Activated naive CD4-positive, alpha-beta T cell treated with anti-CD3 and anti-CD28 coated beads for 36 hours (primary cell): ENCODE measurements around the gene CLMN. TPM values are rescaled to one million over a fixed set of nuclear protein-coding genes. Genes with fewer than 3 reads are reported as not detected.
"Not testable (repeated sequence)": the region's sequence is repeated elsewhere in the genome, so short reads cannot be mapped to it uniquely, and the experiment has no call there.

Experiments
- CTCF ChIA-PET: fragments of 350-600 bp; sonication (Branson Sonifier 250); formaldehyde crosslinking; loops from one replicate; lab custom pipeline; 2021; ENCODE audit warnings: antibody characterized with exemption; lab: Charles Lee
- DNase-seq: peaks from one replicate; pipeline ENCODE4 v3.0.0-alpha.2; 2020
- H3K27ac Mint-ChIP-seq: one replicate; pipeline ENCODE4 v1.8.0; 2021; ENCODE audit warnings: mild to moderate bottlenecking, mixed read lengths
- H3K27me3 Mint-ChIP-seq: one replicate; pipeline ENCODE4 v1.8.0; 2021; ENCODE audit warnings: low read depth, mixed read lengths
- H3K36me3 Mint-ChIP-seq: one replicate; pipeline ENCODE4 v1.8.0; 2021; ENCODE audit warnings: low read depth, mixed read lengths
- H3K4me1 Mint-ChIP-seq: one replicate; pipeline ENCODE4 v1.8.0; 2021; ENCODE audit warnings: low read depth, mixed read lengths
- H3K4me3 Mint-ChIP-seq: one replicate; pipeline ENCODE4 v1.8.0; 2021; ENCODE audit warnings: mild to moderate bottlenecking, moderate library complexity, mixed read lengths
- H3K9me3 Mint-ChIP-seq: one replicate; pipeline ENCODE4 v1.8.0; 2021; ENCODE audit warnings: mixed read lengths
- intact Hi-C: fragments of 100-400 bp; cut with micrococcal nuclease; formaldehyde crosslinking; loops from one replicate; pipeline ENCODE4 v1.15.1; 2023
- total RNA-seq, 2 experiments: library from RNA; stranded (reverse); gene quantifications; one replicate each; pipeline ENCODE4 v1.2.3, GENCODE V29; 2021

Gene CLMN
- total RNA-seq, 2 experiments from 2014 or later: 1.9 to 2.6 TPM

- intact Hi-C loops: loop anchor here (10.0 kb wide), 1 partner anchor 416 kb away; the partner anchor contains the start of gene GSC
- CTCF ChIA-PET: no interaction called here
- Mint-ChIP-seq H3K27ac (no peak overlapping the region), H3K4me1 (peaks cover 1% of the 10 kb centered on the region), H3K36me3 (no peaks in the 10 kb centered on the region), H3K9me3 (peaks cover 4% of the 10 kb centered on the region), H3K27me3 (peaks cover 13% of the 10 kb centered on the region), H3K4me3 (no peak overlapping the region)
- DNase-seq: no peak
Measured at GRCh38 chr14:95190346-95190840, 129.3 kb downstream of the CLMN start.

GRCh38 chr14:95189367-95190132, 130.2 kb downstream of the CLMN start:
- H3K27me3 Mint-ChIP-seq: peaks cover 19% of the 10 kb centered on the region
- CTCF ChIA-PET: interaction anchor here (0.6 to 0.7 kb wide), 3 partner anchors 72 to 301 kb away, joined by 3 to 9 read pairs (median 3); no protein-coding TSS in a partner anchor
- peaks cover 4% of the 10 kb centered on the region for H3K9me3 Mint-ChIP-seq
- H3K4me1 Mint-ChIP-seq: peaks cover 1% of the 10 kb centered on the region
- intact Hi-C loops: loop anchor here (10.0 kb wide), 1 partner anchor 415 kb away; the partner anchor contains the start of gene GSC
- no peak overlapping the region for H3K4me3 Mint-ChIP-seq
- H3K36me3 Mint-ChIP-seq: no peaks in the 10 kb centered on the region
- H3K27ac Mint-ChIP-seq: no peak overlapping the region
- DNase-seq: no peak

DNA sequence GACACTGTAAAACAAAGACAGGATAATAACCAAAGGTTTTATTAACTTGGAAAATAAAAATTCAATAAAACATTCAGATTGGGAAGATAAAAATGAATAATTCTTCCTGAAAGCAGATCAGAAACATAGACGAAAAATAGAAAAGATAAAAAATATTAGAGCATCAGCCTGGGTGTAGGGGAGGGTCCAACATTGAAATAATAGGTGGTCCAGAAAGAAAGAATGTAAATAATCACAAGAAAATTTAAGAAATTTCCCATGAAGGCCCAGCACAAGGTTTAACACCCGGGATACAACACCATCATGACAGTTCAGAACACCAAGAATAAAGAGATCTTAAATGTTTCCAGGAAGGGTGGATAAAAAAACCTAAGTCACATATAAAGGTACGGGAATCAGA, 131.3 kb downstream of the CLMN start:
- peaks cover 4% of the 10 kb centered on the region for H3K9me3 Mint-ChIP-seq
- peaks cover 1% of the 10 kb centered on the region for H3K4me1 Mint-ChIP-seq
- no peak overlapping the region for H3K27ac Mint-ChIP-seq
- intact Hi-C loops: no loop called here
- no peak overlapping the region for H3K4me3 Mint-ChIP-seq
- CTCF ChIA-PET: no interaction called here
- H3K27me3 Mint-ChIP-seq: peaks cover 21% of the 10 kb centered on the region
- H3K36me3 Mint-ChIP-seq: no peaks in the 10 kb centered on the region
- no peak for DNase-seq

- H3K4me1 Mint-ChIP-seq: peaks cover 1% of the 10 kb centered on the region
- no peaks in the 10 kb centered on the region for H3K36me3 Mint-ChIP-seq
- H3K9me3 Mint-ChIP-seq: peaks cover 4% of the 10 kb centered on the region
- intact Hi-C loops: no loop called here
- no peak for DNase-seq
- no peak overlapping the region for H3K27ac Mint-ChIP-seq
- CTCF ChIA-PET: interaction anchor here (0.6 kb wide), 1 partner anchor 10 kb away, joined by 3 read pairs; no protein-coding TSS in a partner anchor
- peaks cover 21% of the 10 kb centered on the region for H3K27me3 Mint-ChIP-seq
- no peak overlapping the region for H3K4me3 Mint-ChIP-seq
Measured at GRCh38 chr14:95185767-95186392, 133.8 kb downstream of the CLMN start.

DNA sequence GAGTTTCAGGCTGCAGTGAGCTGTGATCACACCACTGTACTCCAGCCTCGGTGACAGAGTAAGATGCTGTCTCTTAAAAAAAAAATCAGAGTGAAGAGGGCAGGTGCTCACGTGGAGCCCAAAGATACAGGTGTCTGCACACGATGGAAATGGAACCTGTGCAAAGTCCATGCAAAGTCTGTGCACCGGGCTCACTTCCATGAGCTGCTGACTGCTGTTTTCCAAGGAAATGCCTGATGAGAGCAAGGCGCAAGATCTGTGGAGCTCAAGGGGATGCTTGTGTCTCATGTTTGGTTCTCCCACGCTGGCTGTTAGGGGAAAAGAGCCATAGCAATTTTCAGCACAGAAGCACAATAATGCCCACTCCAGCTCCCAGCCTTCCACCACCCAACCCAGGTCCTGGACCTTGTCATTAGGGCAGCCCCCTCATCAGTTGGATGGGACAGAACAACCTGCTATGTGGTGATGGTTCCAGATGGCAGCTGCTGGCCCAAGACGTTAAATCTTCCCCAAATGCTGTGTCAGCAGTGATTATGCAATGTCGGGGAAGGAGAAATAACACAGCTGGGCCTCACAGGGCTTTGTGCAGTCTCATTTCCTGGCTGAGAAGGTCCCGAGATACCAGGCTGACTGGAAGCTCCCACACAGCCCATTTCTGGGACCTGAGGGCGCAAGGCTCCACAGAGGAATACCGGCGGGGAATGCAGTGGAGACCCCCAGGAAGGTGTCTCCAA, 134.5 kb downstream of the CLMN start:
- no peak for DNase-seq
- Mint-ChIP-seq H3K4me1 (peaks cover 1% of the 10 kb centered on the region), H3K27me3 (peaks cover 21% of the 10 kb centered on the region), H3K27ac (no peak overlapping the region), H3K36me3 (peaks cover 3% of the 10 kb centered on the region), H3K4me3 (no peak overlapping the region), H3K9me3 (peaks cover 4% of the 10 kb centered on the region)
- intact Hi-C loops: no loop called here
- CTCF ChIA-PET: interaction anchor here (0.6 kb wide), 2 partner anchors 11 to 21 kb away, joined by 3 to 8 read pairs; no protein-coding TSS in a partner anchor

DNA sequence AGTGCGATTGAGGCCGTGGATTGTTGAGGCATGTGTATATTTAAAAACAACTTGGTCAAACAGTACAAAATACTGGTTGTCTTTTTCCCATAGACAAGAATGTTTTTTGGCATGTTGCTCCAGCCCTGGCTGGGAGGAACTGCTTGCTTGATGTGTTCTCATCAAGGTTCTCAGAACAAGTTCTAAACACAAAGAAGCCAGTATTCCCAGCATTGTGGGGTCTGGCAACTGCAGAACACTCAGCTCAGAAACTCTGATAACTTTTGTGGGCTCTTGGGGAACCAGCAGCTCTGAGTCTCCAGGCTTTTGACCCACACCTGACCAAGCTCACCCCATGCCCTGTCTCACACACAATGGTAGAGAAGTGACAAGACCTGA, 135.3 kb downstream of the CLMN start:
- Mint-ChIP-seq H3K4me3 (no peak overlapping the region), H3K9me3 (peaks cover 4% of the 10 kb centered on the region), H3K36me3 (peaks cover 3% of the 10 kb centered on the region), H3K27ac (no peak overlapping the region), H3K27me3 (peaks cover 21% of the 10 kb centered on the region), H3K4me1 (peaks cover 1% of the 10 kb centered on the region)
- intact Hi-C loops: no loop called here
- CTCF ChIA-PET: no interaction called here
- DNase-seq: no peak

DNA sequence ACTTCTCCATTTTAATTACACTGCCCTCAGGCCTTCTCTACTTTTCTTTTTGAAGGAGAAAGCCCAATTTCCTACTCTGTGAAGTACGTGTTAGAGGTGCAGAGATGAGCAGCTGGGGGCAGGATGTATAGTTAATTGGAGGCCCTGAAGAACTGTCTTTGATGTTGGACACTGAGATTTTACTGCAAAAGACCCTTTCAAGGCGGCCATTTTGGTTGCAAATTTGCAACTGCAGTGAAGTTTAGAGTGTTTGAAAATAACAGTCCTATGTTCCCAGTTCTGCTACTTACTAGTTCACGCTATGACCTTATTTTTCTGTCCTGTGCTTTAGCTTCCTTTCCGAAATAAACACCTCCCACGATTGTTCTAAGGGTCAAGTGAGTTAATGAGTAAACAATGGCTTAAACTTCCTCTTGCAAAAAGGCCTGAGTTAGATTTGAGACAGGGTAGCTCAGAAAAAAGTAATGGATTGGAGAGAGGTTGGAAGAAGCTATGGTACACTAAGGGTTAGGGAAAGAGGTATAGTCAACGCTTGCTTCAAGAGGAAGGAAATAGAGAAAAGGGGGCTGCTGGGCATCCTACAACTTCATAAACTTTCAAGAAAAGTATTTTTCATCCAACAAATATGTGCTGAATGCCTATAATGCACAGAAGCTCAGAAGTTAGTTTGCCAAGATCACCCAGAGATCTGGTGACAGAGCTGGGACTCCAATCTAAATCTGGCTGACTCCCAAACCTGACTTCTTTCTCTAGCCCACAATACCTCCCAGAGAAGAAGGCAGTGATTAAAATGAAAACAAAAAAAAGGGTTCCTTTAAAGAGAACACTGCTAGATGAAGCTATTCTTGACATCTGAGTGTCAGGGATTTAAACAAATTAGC, 135.9 kb downstream of the CLMN start:
- DNase-seq: no peak
- H3K36me3 Mint-ChIP-seq: peaks cover 3% of the 10 kb centered on the region
- intact Hi-C loops: no loop called here
- no peak overlapping the region for H3K4me3 Mint-ChIP-seq
- H3K4me1 Mint-ChIP-seq: peaks cover 1% of the 10 kb centered on the region
- peaks cover 21% of the 10 kb centered on the region for H3K27me3 Mint-ChIP-seq
- CTCF ChIA-PET: interaction anchor here (0.5 kb wide), 1 partner anchor 449 kb away, joined by 3 read pairs; no protein-coding TSS in a partner anchor
- H3K27ac Mint-ChIP-seq: no peak overlapping the region
- H3K9me3 Mint-ChIP-seq: peaks cover 4% of the 10 kb centered on the region

DNA sequence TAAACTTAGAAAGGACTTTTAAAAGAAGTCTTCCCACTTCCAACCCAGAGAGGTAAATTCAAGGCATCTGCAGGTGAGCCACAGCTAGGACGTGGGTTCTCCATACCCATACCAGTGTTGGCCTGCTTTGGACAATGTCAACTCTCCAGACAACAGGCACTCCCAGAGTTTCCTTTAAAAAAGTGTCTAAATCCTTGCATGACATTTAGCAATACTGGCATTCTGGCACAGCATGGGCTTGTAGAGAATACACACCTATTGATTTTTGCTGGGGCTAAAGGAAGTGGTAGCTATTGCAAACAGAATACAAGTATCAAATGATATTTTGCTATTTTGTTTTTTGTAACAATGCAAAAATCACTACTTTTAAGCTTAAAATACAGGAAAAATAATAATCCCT, 136.6 kb downstream of the CLMN start:
- intact Hi-C loops: no loop called here
- Mint-ChIP-seq H3K4me3 (no peak overlapping the region), H3K27ac (no peak overlapping the region), H3K4me1 (peaks cover 1% of the 10 kb centered on the region), H3K36me3 (peaks cover 3% of the 10 kb centered on the region), H3K9me3 (peaks cover 3% of the 10 kb centered on the region), H3K27me3 (peaks cover 20% of the 10 kb centered on the region)
- CTCF ChIA-PET: interaction anchor here (0.5 kb wide), 1 partner anchor 448 kb away, joined by 3 read pairs; no protein-coding TSS in a partner anchor
- DNase-seq: no peak

DNA sequence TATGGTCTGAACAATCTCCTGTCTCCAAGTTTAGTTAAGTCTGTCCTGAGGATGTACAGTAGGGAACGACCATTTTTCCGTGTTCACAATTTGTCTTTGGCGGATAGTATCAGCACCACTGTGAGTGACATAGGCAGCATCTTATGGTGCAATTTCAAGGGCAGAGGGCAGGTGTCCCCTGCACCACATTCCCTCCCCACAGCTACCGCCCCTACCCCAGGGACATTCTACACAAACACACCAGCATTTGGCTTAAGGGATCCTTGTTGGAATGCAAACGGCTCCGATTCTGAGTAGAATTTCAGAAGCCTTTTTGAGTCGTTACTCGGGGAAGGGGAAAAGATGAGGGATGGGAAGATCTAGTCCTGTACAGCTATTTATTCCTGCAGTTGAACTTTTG, 137.3 kb downstream of the CLMN start:
- Mint-ChIP-seq H3K27ac (no peak overlapping the region), H3K4me3 (no peak overlapping the region), H3K36me3 (peaks cover 3% of the 10 kb centered on the region), H3K4me1 (peaks cover 1% of the 10 kb centered on the region), H3K9me3 (no peaks in the 10 kb centered on the region), H3K27me3 (peaks cover 18% of the 10 kb centered on the region)
- intact Hi-C loops: no loop called here
- CTCF ChIA-PET: interaction anchor here (0.6 kb wide), 1 partner anchor 45 kb away, joined by 4 read pairs; no protein-coding TSS in a partner anchor
- DNase-seq: no peak

- peaks cover 15% of the 10 kb centered on the region for H3K27me3 Mint-ChIP-seq
- CTCF ChIA-PET: interaction anchor here (0.6 kb wide), 1 partner anchor 45 kb away, joined by 10 read pairs; no protein-coding TSS in a partner anchor
- intact Hi-C loops: no loop called here
- H3K4me1 Mint-ChIP-seq: peaks cover 1% of the 10 kb centered on the region
- peaks cover 3% of the 10 kb centered on the region for H3K36me3 Mint-ChIP-seq
- no peak overlapping the region for H3K4me3 Mint-ChIP-seq
- no peak for DNase-seq
- H3K9me3 Mint-ChIP-seq: no peaks in the 10 kb centered on the region
- H3K27ac Mint-ChIP-seq: no peak overlapping the region
Measured at GRCh38 chr14:95180966-95181741, 138.6 kb downstream of the CLMN start.

DNA sequence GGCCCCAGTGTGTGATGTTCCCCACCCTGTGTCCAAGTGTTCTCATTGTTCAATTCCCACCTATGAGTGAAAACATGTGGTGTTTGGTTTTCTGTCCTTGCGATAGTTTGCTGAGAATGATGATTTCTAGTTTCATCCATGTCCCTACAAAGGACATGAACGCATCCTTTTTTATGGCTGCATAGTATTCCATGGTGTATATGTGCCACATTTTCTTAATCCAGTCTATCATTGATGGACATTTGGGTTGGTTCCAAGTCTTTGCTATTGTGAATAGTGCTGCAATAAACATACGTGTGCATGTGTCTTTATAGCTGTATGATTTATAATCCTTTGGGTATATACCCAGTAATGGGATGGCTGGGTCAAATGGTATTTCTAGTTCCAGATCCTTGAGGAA, 144.0 kb downstream of the CLMN start:
- H3K4me3 Mint-ChIP-seq, intact Hi-C loops, H3K4me1 Mint-ChIP-seq, H3K27me3 Mint-ChIP-seq, CTCF ChIA-PET, H3K9me3 Mint-ChIP-seq, H3K27ac Mint-ChIP-seq, H3K36me3 Mint-ChIP-seq, DNase-seq: not testable (repeated sequence)
